Measurements from ENCODE around the gene CC2D1B. TPM values are rescaled to one million over a fixed set of nuclear protein-coding genes. Genes with fewer than 3 reads are reported as not detected.

Gene CC2D1B
- total and polyA plus RNA-seq, 2 experiments from 2014 or later: 5.7 to 13.1 TPM

- TF ChIP-seq REST (IDR thresholded peaks at IDR 0.05; ENCODE audit: unreplicated experiment) (no peak), STAT1 (IDR thresholded peaks at IDR 0.05; ENCODE audit: unreplicated experiment) (no peak), EZH2phosphoT487 (IDR thresholded peaks at IDR 0.05; ENCODE audit: unreplicated experiment) (no peak), ZNF331 (CRISPR knock-in tag; IDR thresholded peaks at IDR 0.05; ENCODE audit: low read depth) (no peak), CREB1 (CRISPR knock-in tag; IDR thresholded peaks at IDR 0.05; ENCODE audit: low read depth) (no peak), NANOG (IDR thresholded peaks at IDR 0.05; ENCODE audit: borderline replicate concordance) (no peak), JUNB (IDR thresholded peaks at IDR 0.05; ENCODE audit: unreplicated experiment) (no peak)
- TF ChIP-seq, protein P1, sequence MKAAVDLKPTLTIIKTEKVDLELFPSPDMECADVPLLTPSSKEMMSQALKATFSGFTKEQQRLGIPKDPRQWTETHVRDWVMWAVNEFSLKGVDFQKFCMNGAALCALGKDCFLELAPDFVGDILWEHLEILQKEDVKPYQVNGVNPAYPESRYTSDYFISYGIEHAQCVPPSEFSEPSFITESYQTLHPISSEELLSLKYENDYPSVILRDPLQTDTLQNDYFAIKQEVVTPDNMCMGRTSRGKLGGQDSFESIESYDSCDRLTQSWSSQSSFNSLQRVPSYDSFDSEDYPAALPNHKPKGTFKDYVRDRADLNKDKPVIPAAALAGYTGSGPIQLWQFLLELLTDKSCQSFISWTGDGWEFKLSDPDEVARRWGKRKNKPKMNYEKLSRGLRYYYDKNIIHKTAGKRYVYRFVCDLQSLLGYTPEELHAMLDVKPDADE (IDR thresholded peaks at IDR 0.05): no peak
Measured at GRCh38 chr1:52386458-52386857, 20.5 kb upstream of the CC2D1B start (continued).

- DNase-seq (ENCODE audit: low spot score): no peak
- H3K4me2 ChIP-seq: no peak overlapping the region
- no peaks in the 10 kb centered on the region for H3K4me1 Mint-ChIP-seq
- peaks cover 91% of the 10 kb centered on the region for H3K36me3 Mint-ChIP-seq (ENCODE audit: low read depth)
- no peak overlapping the region for H3K27ac ChIP-seq (ENCODE audit: low read depth)
- H3K27me3 Mint-ChIP-seq (ENCODE audit: insufficient read depth, low read depth, poor library complexity): no peaks in the 10 kb centered on the region
- peaks cover 85% of the 10 kb centered on the region for H3K36me3 ChIP-seq (ENCODE audit: insufficient read depth)
- H3K4me1 ChIP-seq (ENCODE audit: insufficient read depth): no peaks in the 10 kb centered on the region
- no peaks in the 10 kb centered on the region for H3K9me2 ChIP-seq (ENCODE audit: insufficient read depth)
- H3F3A ChIP-seq (replicated peaks; ENCODE audit: low read depth): no peaks in the 10 kb centered on the region
- peaks cover 11% of the 10 kb centered on the region for H3K79me2 ChIP-seq (replicated peaks; ENCODE audit: insufficient read depth)
- no peak overlapping the region for H2AFZ ChIP-seq
- H3K4me3 Mint-ChIP-seq: no peak overlapping the region
- no peak overlapping the region for H3K4me3 ChIP-seq
- H4K20me1 ChIP-seq (replicated peaks; ENCODE audit: insufficient read depth): peaks cover 21% of the 10 kb centered on the region
- H3K9me3 Mint-ChIP-seq: no peaks in the 10 kb centered on the region
- H3K27me3 ChIP-seq (ENCODE audit: insufficient read depth): no peaks in the 10 kb centered on the region
- no peak for ATAC-seq
- H3K27ac Mint-ChIP-seq: no peak overlapping the region
- TF ChIP-seq POLR2AphosphoS5 (IDR thresholded peaks at IDR 0.05; ENCODE audit: low read depth) (no peak), CTCF (conservative IDR thresholded peaks at IDR 0.05; ENCODE audit: low read depth in 2 of 2) (no peak), EZH2 (IDR thresholded peaks at IDR 0.05; ENCODE audit: low read depth, unreplicated experiment) (no peak), REST (IDR thresholded peaks at IDR 0.05; ENCODE audit: unreplicated experiment) (no peak), STAT1 (IDR thresholded peaks at IDR 0.05; ENCODE audit: unreplicated experiment) (no peak), NANOG (IDR thresholded peaks at IDR 0.05; ENCODE audit: borderline replicate concordance) (no peak), EZH2phosphoT487 (IDR thresholded peaks at IDR 0.05; ENCODE audit: unreplicated experiment) (no peak)
- TF ChIP-seq, protein P1 (IDR thresholded peaks at IDR 0.05): no peak
Measured at GRCh38 chr1:52385376-52385775, 19.4 kb upstream of the CC2D1B start.
